DMS 273 (cell line): ENCODE data around the gene PCCA.
"Not testable (repeated sequence)": the region's sequence is repeated elsewhere in the genome, so short reads cannot be mapped to it uniquely, and the experiment has no call there.

ENCODE experiments used
- DNase-seq: peaks from one replicate; lab custom pipeline; 2025; ENCODE audit not compliant: unreplicated experiment; lab: John Stamatoyannopoulos, UW

PCCA gene

GRCh38 chr13:100356426-100356825 lies 267.5 kb downstream of the PCCA start:
- DNase-seq: no peak

GRCh38 chr13:100356889-100357288 lies 268.0 kb downstream of the PCCA start:
- no peak for DNase-seq

- no peak for DNase-seq
Measured at GRCh38 chr13:100357764-100358163, 268.9 kb downstream of the PCCA start.

GRCh38 chr13:100361504-100361903 lies 272.6 kb downstream of the PCCA start:
- DNase-seq: no peak

- no peak for DNase-seq
Measured at GRCh38 chr13:100362371-100362770, 273.5 kb downstream of the PCCA start.

GRCh38 chr13:100362781-100363180 lies 273.9 kb downstream of the PCCA start:
- DNase-seq: no peak

- peak; percentile 32 for DNase-seq
Measured at GRCh38 chr13:100363285-100363711, 274.4 kb downstream of the PCCA start.

- DNase-seq: no peak
Measured at GRCh38 chr13:100363874-100364273, 275.0 kb downstream of the PCCA start.

GRCh38 chr13:100364591-100364990 lies 275.7 kb downstream of the PCCA start:
- no peak for DNase-seq

GRCh38 chr13:100365680-100366079 lies 276.8 kb downstream of the PCCA start:
- DNase-seq: no peak

- DNase-seq: no peak
Measured at GRCh38 chr13:100378533-100378932, 289.6 kb downstream of the PCCA start.

- no peak for DNase-seq
Measured at GRCh38 chr13:100381595-100382224, 292.8 kb downstream of the PCCA start.

- no peak for DNase-seq
Measured at GRCh38 chr13:100382785-100383184, 293.9 kb downstream of the PCCA start.

- no peak for DNase-seq
Measured at GRCh38 chr13:100387416-100387815, 298.5 kb downstream of the PCCA start.

GRCh38 chr13:100388150-100388549 lies 299.3 kb downstream of the PCCA start:
- not testable (repeated sequence) for DNase-seq

- DNase-seq: no peak
Measured at GRCh38 chr13:100388923-100389322, 300.0 kb downstream of the PCCA start.

- no peak for DNase-seq
Measured at GRCh38 chr13:100389617-100390016, 300.7 kb downstream of the PCCA start.

GRCh38 chr13:100392709-100393630 lies 304.1 kb downstream of the PCCA start:
- peak; percentile 45 for DNase-seq

GRCh38 chr13:100394005-100394695 lies 305.3 kb downstream of the PCCA start:
- DNase-seq: no peak

GRCh38 chr13:100395698-100396373 lies 306.9 kb downstream of the PCCA start:
- DNase-seq: no peak

GRCh38 chr13:100396776-100397175 lies 307.9 kb downstream of the PCCA start:
- DNase-seq: no peak
